HG03520 (cell line): ENCODE measurements around the gene NAA20.

Experiments
- ATAC-seq: cut with Tn5 transposase; IDR thresholded peaks from one replicate; pipeline ENCODE4 v1.9.1; 2021; ENCODE audit warnings: mild to moderate bottlenecking, moderate library complexity; ENCODE audit not compliant: unreplicated experiment

Gene NAA20

GRCh38 chr20:20017844-20018185 lies 653 bp downstream of the NAA20 start:
- ATAC-seq = peak; percentile 7

GRCh38 chr20:20018366-20018765 lies 1.2 kb downstream of the NAA20 start:
- ATAC-seq = no peak

GRCh38 chr20:20019123-20019522 lies 2.0 kb downstream of the NAA20 start:
- ATAC-seq = no peak

GRCh38 chr20:20020908-20021307 lies 3.7 kb downstream of the NAA20 start:
- no peak for ATAC-seq

- no peak for ATAC-seq
Measured at GRCh38 chr20:20021835-20022234, 4.7 kb downstream of the NAA20 start.

GRCh38 chr20:20022498-20022897 lies 5.3 kb downstream of the NAA20 start:
- ATAC-seq = peak; percentile 72

- ATAC-seq = no peak
Measured at GRCh38 chr20:20023395-20023794, 6.2 kb downstream of the NAA20 start.

GRCh38 chr20:20024942-20025341 lies 7.8 kb downstream of the NAA20 start:
- ATAC-seq = no peak

GRCh38 chr20:20027284-20027683 lies 10.1 kb downstream of the NAA20 start:
- no peak for ATAC-seq

- ATAC-seq = no peak
Measured at GRCh38 chr20:20031790-20032189, 14.6 kb downstream of the NAA20 start.

- ATAC-seq = no peak
Measured at GRCh38 chr20:20034486-20034885, 17.3 kb downstream of the NAA20 start.

- ATAC-seq = no peak
Measured at GRCh38 chr20:20036756-20037155, 19.6 kb downstream of the NAA20 start.

- ATAC-seq = no peak
Measured at GRCh38 chr20:20037960-20038359, 20.8 kb downstream of the NAA20 start.

- ATAC-seq = no peak
Measured at GRCh38 chr20:20038586-20038985, 21.4 kb downstream of the NAA20 start.

- no peak for ATAC-seq
Measured at GRCh38 chr20:20039752-20040387, 22.7 kb downstream of the NAA20 start.

- no peak for ATAC-seq
Measured at GRCh38 chr20:20051767-20052073, 34.6 kb downstream of the NAA20 start.

- ATAC-seq = peak; percentile 89
Measured at GRCh38 chr20:20052074-20052970, 35.2 kb downstream of the NAA20 start, which contains the start of the genes CFAP61 and CRNKL1. TSS of gene CFAP61 (plus strand) at chr20:20052532. CDS start at chr20:20056654, 4,122 bp downstream. TSS of gene CRNKL1 (minus strand) at chr20:20052466. CDS start at chr20:20052342, 124 bp downstream.

GRCh38 chr20:20060234-20060998 lies 43.3 kb downstream of the NAA20 start:
- ATAC-seq = peak; percentile 50

- no peak for ATAC-seq
Measured at GRCh38 chr20:20063941-20064702, 47.0 kb downstream of the NAA20 start.

GRCh38 chr20:20065361-20065760 lies 48.2 kb downstream of the NAA20 start:
- no peak for ATAC-seq
